Naive B cell (primary cell): ENCODE measurements around the gene JPH2. TPM values are rescaled to one million over a fixed set of nuclear protein-coding genes. Genes with fewer than 3 reads are reported as not detected.

Experiments
- ATAC-seq, 2 donors: fragments of 150-1000 bp; cut with Tn5 transposase; 2 replicates each; pipeline ENCODE4 v1.10.0; 2021; ENCODE audit warnings: low read depth in 2 of 2, mild to moderate bottlenecking in 2 of 2, moderate library complexity in 2 of 2
- DNase-seq: peaks from one replicate; pipeline ENCODE4 v3.0.0; 2022
- H3K27ac Mint-ChIP-seq, 6 donors: one replicate each; pipeline ENCODE4 v1.8.0; 2020 to 2022; ENCODE audit warnings: mild to moderate bottlenecking in 6 of 6, mixed read lengths in 6 of 6, moderate library complexity in 5 of 6, inconsistent platforms in 2 of 6
- H3K27me3 Mint-ChIP-seq, 3 donors: one replicate each; pipeline ENCODE4 v1.8.0; 2021 to 2022; ENCODE audit warnings: mixed read lengths in 3 of 3, mild to moderate bottlenecking in 1 of 3
- H3K36me3 Mint-ChIP-seq, 2 donors: one replicate each; pipeline ENCODE4 v1.8.0; 2020 to 2022; ENCODE audit warnings: mixed read lengths in 2 of 2, inconsistent platforms in 1 of 2, mild to moderate bottlenecking in 1 of 2
- H3K4me1 Mint-ChIP-seq, 3 donors: one replicate each; pipeline ENCODE4 v1.8.0; 2020 to 2022; ENCODE audit warnings: mixed read lengths in 3 of 3, inconsistent platforms in 1 of 3, mild to moderate bottlenecking in 1 of 3, moderate library complexity in 1 of 3
- H3K4me3 Mint-ChIP-seq, 8 donors: one replicate each; pipeline ENCODE4 v1.8.0; 2020 to 2022; ENCODE audit warnings: mild to moderate bottlenecking in 8 of 8, mixed read lengths in 8 of 8, moderate library complexity in 8 of 8, inconsistent platforms in 2 of 8
- H3K9me3 Mint-ChIP-seq, 7 donors: one replicate each; pipeline ENCODE4 v1.8.0; 2020 to 2022; ENCODE audit warnings: mixed read lengths in 7 of 7, mild to moderate bottlenecking in 5 of 7, inconsistent platforms in 2 of 7, moderate library complexity in 1 of 7
- polyA plus RNA-seq, 6 donors: library from polyadenylated mRNA; unstranded; fragments of 300-500 nt; fragmentation: Illumina TruSeq; gene quantifications; one replicate each; pipeline ENCODE4 v1.2.3, GENCODE V29; 2021; ENCODE audit warnings: low read depth in 6 of 6

Gene JPH2
- polyA plus RNA-seq, 6 donors from 2014 or later = not detected

DNA sequence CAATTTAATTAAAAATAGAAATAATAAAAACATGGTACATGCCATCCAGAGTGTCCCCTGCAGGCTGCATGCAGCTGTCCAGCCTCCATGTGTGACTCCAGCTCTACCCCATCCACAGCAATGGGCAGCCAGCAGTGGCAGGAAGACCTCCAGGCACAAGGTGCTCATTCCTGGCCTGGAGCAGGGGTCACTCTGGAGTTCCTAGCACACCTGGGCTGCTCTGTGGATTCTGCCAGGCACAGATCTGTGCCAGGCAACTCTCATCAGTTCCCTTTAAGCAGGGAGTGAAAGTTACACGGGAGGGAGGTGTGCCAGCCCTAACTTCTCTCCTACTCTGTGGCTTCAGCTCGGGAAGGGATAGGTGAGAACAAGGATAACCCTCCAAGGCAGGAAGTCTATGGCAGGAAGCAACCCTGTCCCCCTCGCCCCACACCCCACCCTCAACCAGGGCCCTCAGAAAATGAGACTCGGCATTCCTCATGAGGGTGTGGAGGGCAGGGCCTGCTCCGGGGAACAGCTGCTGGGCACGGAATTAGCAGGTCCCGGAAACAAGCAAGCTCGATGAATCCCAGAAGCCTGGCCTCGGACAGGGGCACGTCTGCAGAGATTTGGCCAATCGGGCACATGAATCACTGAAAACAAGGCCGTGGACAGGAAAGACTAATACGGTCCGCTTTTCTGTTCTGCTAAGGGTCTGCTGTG is 10.0 kb downstream of the JPH2 start:
- Mint-ChIP-seq H3K27ac (no peak overlapping the region), H3K9me3 (no peaks in the 10 kb centered on the region), H3K27me3 (peaks cover 24 to 44% (median 34%) of the 10 kb centered on the region in 3 donors), H3K36me3 (no peaks in the 10 kb centered on the region), H3K4me1 (no peaks in the 10 kb centered on the region), H3K4me3 (no peak overlapping the region)
- no peak for DNase-seq
- no peak for ATAC-seq

DNA sequence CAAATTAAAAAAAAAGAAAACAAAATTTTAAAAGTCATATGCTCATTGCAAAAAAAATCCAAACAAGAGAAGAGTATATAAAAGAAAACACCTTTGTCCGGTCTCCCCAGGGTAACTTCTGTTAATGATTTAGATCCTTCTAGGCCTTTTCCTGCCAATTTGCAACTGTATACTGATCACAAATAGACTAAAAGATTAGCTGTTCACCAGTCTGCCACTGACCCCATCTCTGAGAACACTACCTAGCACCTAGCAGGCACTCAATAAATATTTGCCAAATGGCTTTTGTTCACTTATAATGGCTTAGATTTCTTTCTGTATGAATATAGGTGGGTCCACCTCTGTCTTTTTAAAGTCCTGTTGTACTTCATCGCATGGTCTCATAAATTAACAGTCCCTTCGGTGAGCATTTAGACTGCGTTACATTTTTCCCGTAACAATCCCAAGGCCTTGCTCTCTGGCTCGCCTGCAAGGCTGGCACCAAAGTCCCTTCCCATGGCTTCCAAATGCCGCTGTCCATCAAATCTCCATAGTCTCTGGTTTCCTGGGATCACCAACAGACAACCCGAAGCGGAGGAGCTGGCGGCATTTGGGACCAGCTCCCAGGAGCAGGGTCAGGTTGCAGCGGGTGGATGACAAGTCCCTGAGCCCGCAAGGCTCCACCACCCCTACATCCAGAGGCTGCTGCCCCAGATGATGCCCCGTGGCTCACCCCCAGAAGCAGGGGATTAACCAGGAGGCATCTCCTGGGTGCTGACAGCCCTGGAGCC is 11.8 kb downstream of the JPH2 start:
- H3K27ac Mint-ChIP-seq = peak overlapping the region in 1 of 6 donors; percentile 7

DNA sequence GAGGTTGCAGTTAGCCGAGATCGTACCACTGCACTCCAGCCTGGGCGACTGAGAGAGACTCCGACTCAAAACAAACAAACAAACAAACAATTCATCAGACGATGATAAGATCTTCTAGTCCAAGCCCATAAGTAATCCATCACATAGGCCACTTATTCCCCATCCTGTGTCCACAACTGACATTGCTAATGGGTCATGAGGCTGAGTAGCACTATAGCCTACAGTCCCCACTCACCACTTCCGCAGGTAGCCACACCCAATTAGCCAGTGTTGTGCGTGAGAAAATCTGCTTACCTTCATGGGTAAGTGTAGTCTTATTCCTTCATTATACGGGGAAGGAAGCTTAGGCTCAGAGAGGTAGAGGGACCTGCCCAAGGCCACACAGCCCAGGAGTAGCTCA is 13.1 kb downstream of the JPH2 start:
- H3K36me3 Mint-ChIP-seq = no peaks in the 10 kb centered on the region
- DNase-seq (no peak), ATAC-seq (no peak)
- H3K4me3 Mint-ChIP-seq = no peak overlapping the region
- peaks cover 1 to 12% (median 5%) of the 10 kb centered on the region in 7 donors for H3K9me3 Mint-ChIP-seq
- peaks cover 15 to 53% (median 48%) of the 10 kb centered on the region in 3 donors for H3K27me3 Mint-ChIP-seq
- no peaks in the 10 kb centered on the region for H3K4me1 Mint-ChIP-seq
- peak overlapping the region in 1 of 6 donors; percentile 10 for H3K27ac Mint-ChIP-seq

More for the DNA sequence above, 11.8 kb downstream of the JPH2 start:
- Mint-ChIP-seq H3K36me3 (no peaks in the 10 kb centered on the region), H3K27me3 (peaks cover 15 to 45% (median 38%) of the 10 kb centered on the region in 3 donors), H3K9me3 (peaks cover 0 to 2% (median 0%) of the 10 kb centered on the region in 7 donors), H3K4me1 (no peaks in the 10 kb centered on the region), H3K4me3 (no peak overlapping the region)
- ATAC-seq = no peak
- DNase-seq = no peak

DNA sequence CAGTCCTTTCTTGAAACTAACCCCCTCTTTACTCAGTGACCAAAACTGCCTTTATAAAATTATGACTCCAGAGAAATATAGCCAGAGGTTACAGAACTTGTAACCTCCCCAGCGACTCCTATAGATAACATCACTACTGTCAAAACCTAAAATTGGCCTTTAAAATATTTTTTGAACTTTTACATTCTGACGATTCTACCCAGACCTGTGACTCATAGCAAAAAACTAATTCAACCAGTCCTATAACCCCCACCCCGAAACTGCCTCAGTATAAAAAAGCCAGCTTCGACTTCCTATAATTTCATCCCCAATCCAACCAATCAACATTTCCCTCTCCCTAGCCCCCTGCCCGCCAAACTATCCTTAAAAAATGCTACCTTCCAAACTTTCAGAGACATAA is 13.9 kb downstream of the JPH2 start:
- Mint-ChIP-seq H3K36me3 (no peaks in the 10 kb centered on the region), H3K27me3 (peaks cover 11 to 54% (median 48%) of the 10 kb centered on the region in 3 donors), H3K9me3 (peaks cover 2 to 14% (median 6%) of the 10 kb centered on the region in 7 donors), H3K4me3 (no peak overlapping the region), H3K27ac (peak overlapping the region in 1 of 6 donors; percentile 6), H3K4me1 (no peaks in the 10 kb centered on the region)
- ATAC-seq = no peak
- no peak for DNase-seq

DNA sequence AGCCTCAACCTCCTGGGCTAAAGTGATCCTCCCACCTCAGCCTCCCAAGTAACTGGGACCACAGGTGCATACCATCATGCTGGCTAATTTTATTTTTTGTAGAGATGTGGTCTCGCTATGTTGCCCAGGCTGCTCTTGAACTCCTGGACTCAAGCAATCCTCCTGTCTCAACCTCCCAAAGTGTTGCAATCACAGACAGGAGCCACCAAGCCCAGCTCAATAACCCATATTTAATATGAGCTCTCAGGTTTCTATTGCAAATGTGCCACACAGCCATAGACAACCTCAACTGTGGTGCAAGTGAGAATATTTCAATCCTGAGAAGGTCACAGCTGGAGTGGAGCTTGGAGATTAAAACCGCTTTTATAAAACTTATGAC is 14.4 kb downstream of the JPH2 start:
- Mint-ChIP-seq H3K27me3 (peaks cover 13 to 54% (median 48%) of the 10 kb centered on the region in 3 donors), H3K27ac (no peak overlapping the region), H3K4me1 (no peaks in the 10 kb centered on the region), H3K9me3 (peaks cover 2 to 14% (median 6%) of the 10 kb centered on the region in 7 donors), H3K36me3 (no peaks in the 10 kb centered on the region), H3K4me3 (no peak overlapping the region)
- DNase-seq (no peak), ATAC-seq (no peak)

DNA sequence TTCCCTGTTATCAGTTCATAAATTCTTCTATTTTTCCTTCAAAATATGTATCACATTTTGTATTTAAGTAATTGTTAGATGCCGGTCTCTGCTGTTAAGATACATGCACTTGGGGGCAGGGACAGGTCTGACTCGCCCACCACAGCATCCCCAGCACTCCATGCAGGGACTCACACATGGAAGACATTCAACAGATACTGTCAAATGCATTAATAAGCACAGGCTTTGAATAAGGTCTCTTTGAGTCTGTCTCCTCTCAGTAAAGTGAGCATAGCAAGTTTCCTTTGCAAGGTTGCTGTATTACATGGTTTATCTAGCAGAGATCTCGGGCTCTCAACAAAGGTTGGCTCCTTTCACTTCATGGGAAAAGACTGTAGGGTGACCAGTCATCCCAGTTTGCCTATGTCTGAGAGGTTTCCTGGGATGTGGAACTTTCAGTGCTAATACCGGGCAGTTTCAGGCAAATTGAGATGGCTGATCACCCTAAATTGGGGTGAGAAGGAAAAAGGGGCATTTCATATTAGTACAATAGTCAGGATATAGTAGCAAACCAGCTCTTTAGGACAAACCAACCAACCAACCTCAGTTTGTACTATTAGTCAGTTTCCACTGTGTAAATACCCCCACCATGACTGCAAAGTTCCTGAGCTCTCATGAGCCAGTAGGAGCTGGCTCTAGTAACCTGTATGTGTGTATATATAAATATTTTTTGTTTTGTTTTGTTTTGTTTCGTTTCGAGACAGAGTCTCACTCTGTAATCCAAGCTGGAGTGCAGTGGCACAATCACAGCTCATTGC is 15.0 kb downstream of the JPH2 start:
- no peaks in the 10 kb centered on the region for H3K36me3 Mint-ChIP-seq
- no peak for ATAC-seq
- no peak for DNase-seq
- no peak overlapping the region for H3K27ac Mint-ChIP-seq
- no peak overlapping the region for H3K4me3 Mint-ChIP-seq
- peaks cover 2 to 14% (median 6%) of the 10 kb centered on the region in 7 donors for H3K9me3 Mint-ChIP-seq
- peaks cover 17 to 60% (median 52%) of the 10 kb centered on the region in 3 donors for H3K27me3 Mint-ChIP-seq
- no peaks in the 10 kb centered on the region for H3K4me1 Mint-ChIP-seq

DNA sequence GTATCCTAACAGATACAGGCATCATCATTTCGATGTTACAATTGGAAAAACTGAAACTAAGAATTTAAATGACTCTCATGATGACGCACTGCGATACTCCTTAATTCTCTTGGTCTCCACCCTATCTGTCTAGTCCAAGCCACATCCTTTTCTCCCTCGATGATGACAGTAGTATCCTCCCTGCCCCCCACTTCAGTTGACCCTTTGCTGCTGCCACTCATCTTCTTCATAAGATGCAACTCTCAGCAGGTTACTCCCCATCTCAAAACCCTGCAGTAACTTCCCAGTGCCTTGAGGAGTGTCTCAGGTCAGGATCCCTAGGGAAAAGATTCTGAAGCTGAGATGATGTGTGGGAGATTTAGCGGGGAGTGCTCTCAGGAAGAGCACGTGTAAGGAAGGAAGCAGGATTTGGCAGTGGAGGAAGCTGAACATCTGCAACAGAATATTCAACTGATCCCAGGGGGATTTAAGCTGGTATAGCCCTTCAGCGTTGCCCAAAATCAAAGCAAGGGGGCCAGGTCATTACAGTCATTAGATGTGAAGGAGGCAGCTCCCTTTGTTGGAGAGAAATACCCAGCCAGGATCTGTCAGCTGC is 16.1 kb downstream of the JPH2 start:
- ATAC-seq (no peak), DNase-seq (no peak)
- H3K27ac Mint-ChIP-seq = peak overlapping the region in 1 of 6 donors; percentile 17
- no peaks in the 10 kb centered on the region for H3K4me1 Mint-ChIP-seq
- H3K4me3 Mint-ChIP-seq = no peak overlapping the region
- H3K36me3 Mint-ChIP-seq = no peaks in the 10 kb centered on the region
- H3K9me3 Mint-ChIP-seq = peaks cover 2 to 14% (median 6%) of the 10 kb centered on the region in 7 donors
- peaks cover 16 to 61% (median 54%) of the 10 kb centered on the region in 3 donors for H3K27me3 Mint-ChIP-seq

DNA sequence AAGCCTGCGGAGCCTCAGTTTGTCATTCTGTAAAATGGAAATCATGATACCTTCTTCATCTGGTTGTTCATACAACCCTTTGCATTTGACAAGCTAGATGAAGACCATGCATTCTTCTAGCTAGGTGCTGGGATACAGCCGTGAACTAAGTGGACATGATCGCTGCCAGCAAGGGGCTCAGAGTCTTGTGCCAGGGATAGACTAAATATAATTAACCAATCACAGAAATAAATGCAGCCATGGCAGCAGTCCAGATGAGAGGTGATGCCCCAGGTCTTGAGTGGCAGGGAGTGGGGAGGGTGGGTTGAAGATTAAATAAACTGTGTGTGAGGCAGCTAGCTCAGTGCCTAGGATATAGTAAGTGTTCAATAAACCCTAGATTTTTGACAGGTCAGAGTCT is 19.3 kb downstream of the JPH2 start:
- peaks cover 28 to 68% (median 61%) of the 10 kb centered on the region in 3 donors for H3K27me3 Mint-ChIP-seq
- H3K27ac Mint-ChIP-seq = no peak overlapping the region

DNA sequence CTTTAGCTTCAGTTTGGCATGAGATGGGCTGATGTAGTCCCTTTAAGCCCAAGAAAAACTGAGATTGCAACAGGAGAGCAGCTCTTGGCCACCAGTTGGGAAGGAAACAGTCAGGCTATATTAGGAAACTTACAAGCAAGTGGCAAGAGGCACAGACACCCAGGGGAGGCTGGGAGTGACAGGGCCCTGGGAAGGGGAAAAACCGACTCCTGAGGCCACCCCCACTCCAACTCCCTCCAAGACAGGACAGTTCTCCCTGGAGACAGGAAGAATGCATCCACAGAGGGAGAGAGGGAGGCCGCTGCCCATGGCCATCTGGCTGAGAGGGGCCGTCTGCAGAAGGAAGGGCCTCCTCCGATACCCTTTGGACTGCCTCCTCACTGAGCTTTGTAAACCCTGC is 20.5 kb downstream of the JPH2 start:
- DNase-seq = no peak
- Mint-ChIP-seq H3K36me3 (no peaks in the 10 kb centered on the region), H3K4me3 (no peak overlapping the region), H3K4me1 (no peaks in the 10 kb centered on the region), H3K27ac (no peak overlapping the region), H3K27me3 (peaks cover 36 to 67% (median 61%) of the 10 kb centered on the region in 3 donors), H3K9me3 (peaks cover 3 to 19% (median 8%) of the 10 kb centered on the region in 7 donors)
- ATAC-seq = no peak

More for the DNA sequence above, 19.3 kb downstream of the JPH2 start:
- Mint-ChIP-seq H3K9me3 (peaks cover 3 to 14% (median 8%) of the 10 kb centered on the region in 7 donors), H3K36me3 (no peaks in the 10 kb centered on the region), H3K4me1 (no peaks in the 10 kb centered on the region), H3K4me3 (no peak overlapping the region)
- DNase-seq (no peak), ATAC-seq (no peak)

DNA sequence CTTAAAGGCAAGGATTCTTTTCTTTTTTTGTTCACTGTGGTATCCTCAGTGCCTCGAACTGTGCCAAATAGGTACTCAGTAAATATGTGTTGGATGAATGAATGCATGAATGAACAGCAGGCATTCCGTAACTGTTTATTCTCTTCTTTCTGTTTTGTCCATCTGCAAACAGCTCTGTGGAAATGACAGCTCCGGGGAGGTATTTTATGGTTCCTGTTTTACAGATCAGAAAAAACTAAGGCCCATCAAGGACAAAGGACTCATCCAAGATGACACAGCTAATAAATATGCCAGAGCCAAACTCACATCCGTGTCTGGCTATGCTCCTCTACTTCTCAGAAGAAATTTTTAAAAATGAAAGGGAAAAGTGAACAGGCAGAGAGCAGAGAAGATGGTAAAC is 21.0 kb downstream of the JPH2 start:
- H3K9me3 Mint-ChIP-seq = peaks cover 3 to 19% (median 8%) of the 10 kb centered on the region in 7 donors
- H3K27me3 Mint-ChIP-seq = peaks cover 34 to 63% (median 56%) of the 10 kb centered on the region in 3 donors
- no peak for ATAC-seq

DNA sequence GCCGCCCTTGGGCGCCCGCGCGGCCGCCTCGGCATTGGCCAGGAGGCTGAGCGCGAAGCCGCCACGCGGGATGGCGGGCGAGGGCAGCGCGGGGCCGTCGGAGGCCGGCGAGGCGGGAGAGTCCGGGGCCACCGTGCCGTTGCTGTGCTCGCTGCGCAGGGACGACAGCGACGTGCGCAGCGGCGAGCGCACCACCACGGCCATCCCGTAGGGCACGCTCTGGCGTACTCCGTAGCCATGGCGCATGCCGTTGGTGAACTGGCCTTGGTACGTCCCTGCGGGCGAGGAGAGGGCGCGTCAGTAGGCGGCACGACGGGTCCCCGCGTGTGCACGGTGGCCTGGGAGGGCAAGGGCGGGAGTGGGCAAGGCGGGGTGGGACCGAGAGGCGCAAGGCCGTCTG is 26.9 kb downstream of the JPH2 start:
- H3K4me1 Mint-ChIP-seq = no peaks in the 10 kb centered on the region
- no peak overlapping the region for H3K4me3 Mint-ChIP-seq
- peaks cover 0 to 15% (median 5%) of the 10 kb centered on the region in 7 donors for H3K9me3 Mint-ChIP-seq
- peaks cover 0 to 13% of the 10 kb centered on the region in 2 donors for H3K36me3 Mint-ChIP-seq
- no peak overlapping the region for H3K27ac Mint-ChIP-seq
- DNase-seq (no peak), ATAC-seq (no peak)
- peaks cover 32 to 58% (median 55%) of the 10 kb centered on the region in 3 donors for H3K27me3 Mint-ChIP-seq

More for the DNA sequence above, 21.0 kb downstream of the JPH2 start:
- no peak overlapping the region for H3K4me3 Mint-ChIP-seq
- H3K27ac Mint-ChIP-seq = no peak overlapping the region
- no peak for DNase-seq
- no peaks in the 10 kb centered on the region for H3K36me3 Mint-ChIP-seq
- no peaks in the 10 kb centered on the region for H3K4me1 Mint-ChIP-seq

DNA sequence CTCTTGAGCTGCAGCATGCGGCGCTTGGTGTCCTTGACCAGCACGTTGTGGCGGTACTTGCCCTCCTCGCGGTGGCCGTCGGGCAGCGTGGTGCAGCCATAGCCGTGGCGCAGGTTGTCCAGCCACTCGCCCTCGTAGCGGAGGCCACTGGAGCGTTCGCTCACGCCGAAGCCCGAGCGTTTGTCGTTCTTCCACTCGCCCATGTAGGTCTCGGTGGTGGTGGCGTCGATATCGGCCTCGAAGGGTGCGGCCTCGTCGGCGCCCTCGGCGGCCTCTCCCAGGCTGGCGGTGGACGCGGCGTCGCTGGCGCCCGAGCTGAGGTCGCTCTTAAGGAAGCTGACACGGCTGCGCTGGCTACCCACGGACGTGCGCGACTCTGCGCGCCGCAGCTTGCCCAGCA is 27.3 kb downstream of the JPH2 start:
- no peak overlapping the region for H3K27ac Mint-ChIP-seq
- H3K9me3 Mint-ChIP-seq = peaks cover 0 to 15% (median 5%) of the 10 kb centered on the region in 7 donors
- H3K27me3 Mint-ChIP-seq = peaks cover 32 to 58% (median 54%) of the 10 kb centered on the region in 3 donors
- DNase-seq = no peak
- ATAC-seq = no peak
- H3K36me3 Mint-ChIP-seq = peaks cover 0 to 13% of the 10 kb centered on the region in 2 donors
- no peak overlapping the region for H3K4me3 Mint-ChIP-seq
- no peaks in the 10 kb centered on the region for H3K4me1 Mint-ChIP-seq

DNA sequence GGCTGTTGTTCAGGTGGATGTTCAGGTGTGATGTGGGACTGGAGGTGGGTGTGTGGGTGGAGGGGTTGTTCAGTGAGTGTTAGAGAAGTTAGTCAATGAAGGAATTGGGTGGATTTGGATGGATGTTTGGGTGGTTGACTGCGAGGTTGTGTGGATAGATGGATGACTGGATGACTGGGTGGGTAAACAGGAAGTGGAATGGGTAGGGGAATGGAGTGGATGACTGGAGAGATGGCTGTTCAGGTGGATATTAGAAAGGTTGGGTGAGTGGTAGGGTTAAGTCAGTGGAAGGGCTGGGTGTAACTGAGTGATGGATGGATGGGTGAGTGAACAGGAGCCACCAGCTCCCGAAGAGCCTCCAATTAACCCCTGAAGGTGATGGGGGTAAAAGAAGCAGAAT is 27.9 kb downstream of the JPH2 start:
- H3K9me3 Mint-ChIP-seq = peaks cover 0 to 15% (median 5%) of the 10 kb centered on the region in 7 donors
- H3K4me1 Mint-ChIP-seq = no peaks in the 10 kb centered on the region
- peaks cover 0 to 13% of the 10 kb centered on the region in 2 donors for H3K36me3 Mint-ChIP-seq
- ATAC-seq = no peak
- H3K27me3 Mint-ChIP-seq = peaks cover 28 to 52% (median 49%) of the 10 kb centered on the region in 3 donors
- no peak for DNase-seq
- no peak overlapping the region for H3K27ac Mint-ChIP-seq
- H3K4me3 Mint-ChIP-seq = no peak overlapping the region
